K562 (cell line): ENCODE data around the gene HEMK1. TPM values are rescaled to one million over a fixed set of nuclear protein-coding genes. Genes with fewer than 3 reads are reported as not detected.

ENCODE experiments used
- CCNT2 ChIP-seq: IDR thresholded peaks from 2 replicates; pipeline ENCODE4 v1.6.1; 2011; ENCODE audit warnings: borderline replicate concordance, low read depth, mild to moderate bottlenecking, moderate library complexity, mixed read lengths, low read length; ENCODE audit not compliant: insufficient read length; ENCODE audit errors: extremely low read depth
- ELF1 ChIP-seq: fragments of 200-800 bp; sonication (Bioruptor generic); IDR thresholded peaks from 2 replicates; pipeline ENCODE4 v1.6.1; 2016; ENCODE audit warnings: missing genetic modification characterization, missing compliant biosample characterization
- ESRRA ChIP-seq: fragments of 450-650 bp; IDR thresholded peaks from 2 replicates; pipeline ENCODE4 v1.6.1; 2014; ENCODE audit warnings: low read depth, mild to moderate bottlenecking, moderate library complexity, borderline replicate concordance
- NFIC ChIP-seq: fragments of 450-650 bp; IDR thresholded peaks from 2 replicates; pipeline ENCODE4 v1.6.1; 2017; ENCODE audit warnings: mild to moderate bottlenecking, inconsistent platforms
- PCBP1 ChIP-seq: fragments of 200-400 bp; formaldehyde crosslinking; IDR thresholded peaks from 2 replicates; pipeline ENCODE4 v1.6.1; 2018; ENCODE audit warnings: mild to moderate bottlenecking, low read depth, low read length; ENCODE audit not compliant: poor library complexity, severe bottlenecking
- POLR2A ChIP-seq: fragments of 450-650 bp; conservative IDR thresholded peaks from 2 replicates; pipeline ENCODE4 v1.6.1; 2016
- ZBTB11 ChIP-seq, 3 experiments: fragments of 200-800 bp in 1 of 3; fragments of 250-450 bp in 1 of 3; fragments of 450-650 bp in 1 of 3; sonication (Bioruptor Pico) in 1 of 3; sonication (Bioruptor generic) in 1 of 3; formaldehyde crosslinking in 1 of 3; IDR thresholded peaks; 2 replicates each; pipeline versions ENCODE4 v1.6.1 to v1.8.0; 2016 to 2022; ENCODE audit warnings: mild to moderate bottlenecking in 2 of 3, missing genetic modification characterization in 2 of 3, missing compliant biosample characterization in 1 of 3, moderate library complexity in 1 of 3
- polyA plus RNA-seq, 8 experiments: library from polyadenylated mRNA; depleted of rRNA in 4 of 8; stranded (reverse) in 5 of 8; unstranded in 3 of 8; fragments of >200 nt; fragmentation: Nextera tagmentation in 2 of 8; fragmentation: Illumina TruSeq in 1 of 8; extraction: Ambion mirVana in 2 of 8; extraction: Trizol in 1 of 8; gene quantifications; 2 replicates each; pipeline versions ENCODE4 v1.2.1 to v1.2.3, GENCODE V29; 2011 to 2014; ENCODE audit warnings: inconsistent platforms in 1 of 8, missing spikeins in 1 of 8
- total RNA-seq, 7 experiments: library from RNA; depleted of rRNA in 6 of 7; stranded (reverse); fragments of >200 nt in 6 of 7; fragmentation: Illumina TruSeq in 2 of 7; extraction: Trizol in 2 of 7; gene quantifications; 2 replicates each; pipeline versions ENCODE4 v1.2.1 to v1.2.3, GENCODE V29; 2011 to 2021; ENCODE audit warnings: low replicate concordance in 1 of 7
- TF ChIP-seq, protein P1 (sequence below): fragments of 200-600 bp; sonication (generic); IDR thresholded peaks from one replicate; pipeline ENCODE4 v1.6.1; 2012; ENCODE audit warnings: mild to moderate bottlenecking, low read depth, low read length, inconsistent platforms
- TF ChIP-seq, protein P2 (sequence below): fragments of 250-450 bp; sonication (Bioruptor Pico); IDR thresholded peaks from 2 replicates; pipeline ENCODE4 v1.8.0; 2022; ENCODE audit warnings: moderate library complexity, mild to moderate bottlenecking, inconsistent platforms

HEMK1 gene
- total and polyA plus RNA-seq, 9 of the 15 experiments (the other 6 are each of a cell fraction or from before 2014, with no cell fraction given), result 2.0 to 16.8 (median 11.4) TPM

DNA sequence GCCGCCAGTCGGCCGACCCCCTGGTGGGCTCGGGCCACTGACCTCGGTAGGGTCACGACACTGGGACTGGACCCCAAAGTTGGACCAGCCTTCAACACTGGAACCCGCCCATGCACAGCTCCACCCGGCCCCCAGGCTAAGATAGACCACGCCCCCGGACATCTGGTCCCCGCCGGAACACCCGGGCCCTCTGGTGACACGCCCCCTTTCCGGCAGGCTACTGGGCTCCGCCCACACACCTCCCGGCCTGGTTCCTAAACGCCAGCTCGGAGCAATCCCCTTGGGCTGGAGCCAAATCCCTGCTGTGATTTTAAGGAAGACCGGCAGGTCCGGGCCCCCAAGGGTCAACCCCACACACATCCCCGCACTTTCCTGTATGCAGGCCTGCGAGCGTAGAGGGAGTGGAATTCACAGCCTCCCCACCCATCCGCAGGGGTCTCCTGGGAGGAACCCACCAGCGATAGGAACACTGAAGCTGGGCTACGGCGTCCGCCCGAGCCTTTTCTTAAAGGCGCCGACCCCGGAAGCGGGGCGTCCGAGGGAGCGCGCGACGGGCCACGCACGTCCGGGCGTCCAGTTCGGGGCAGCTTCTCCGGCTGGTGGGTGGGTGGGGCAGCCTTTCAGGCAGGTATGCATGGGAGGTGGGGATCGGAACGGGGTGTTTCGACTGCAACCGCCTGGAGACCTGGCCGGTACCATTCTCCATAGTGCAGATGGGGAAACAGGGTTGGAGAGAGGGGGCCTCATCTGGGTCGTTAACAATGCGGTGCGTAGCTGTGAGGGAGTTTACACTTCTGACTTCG is at the start of gene HEMK1 (continued):
- TF ChIP-seq, protein P1, sequence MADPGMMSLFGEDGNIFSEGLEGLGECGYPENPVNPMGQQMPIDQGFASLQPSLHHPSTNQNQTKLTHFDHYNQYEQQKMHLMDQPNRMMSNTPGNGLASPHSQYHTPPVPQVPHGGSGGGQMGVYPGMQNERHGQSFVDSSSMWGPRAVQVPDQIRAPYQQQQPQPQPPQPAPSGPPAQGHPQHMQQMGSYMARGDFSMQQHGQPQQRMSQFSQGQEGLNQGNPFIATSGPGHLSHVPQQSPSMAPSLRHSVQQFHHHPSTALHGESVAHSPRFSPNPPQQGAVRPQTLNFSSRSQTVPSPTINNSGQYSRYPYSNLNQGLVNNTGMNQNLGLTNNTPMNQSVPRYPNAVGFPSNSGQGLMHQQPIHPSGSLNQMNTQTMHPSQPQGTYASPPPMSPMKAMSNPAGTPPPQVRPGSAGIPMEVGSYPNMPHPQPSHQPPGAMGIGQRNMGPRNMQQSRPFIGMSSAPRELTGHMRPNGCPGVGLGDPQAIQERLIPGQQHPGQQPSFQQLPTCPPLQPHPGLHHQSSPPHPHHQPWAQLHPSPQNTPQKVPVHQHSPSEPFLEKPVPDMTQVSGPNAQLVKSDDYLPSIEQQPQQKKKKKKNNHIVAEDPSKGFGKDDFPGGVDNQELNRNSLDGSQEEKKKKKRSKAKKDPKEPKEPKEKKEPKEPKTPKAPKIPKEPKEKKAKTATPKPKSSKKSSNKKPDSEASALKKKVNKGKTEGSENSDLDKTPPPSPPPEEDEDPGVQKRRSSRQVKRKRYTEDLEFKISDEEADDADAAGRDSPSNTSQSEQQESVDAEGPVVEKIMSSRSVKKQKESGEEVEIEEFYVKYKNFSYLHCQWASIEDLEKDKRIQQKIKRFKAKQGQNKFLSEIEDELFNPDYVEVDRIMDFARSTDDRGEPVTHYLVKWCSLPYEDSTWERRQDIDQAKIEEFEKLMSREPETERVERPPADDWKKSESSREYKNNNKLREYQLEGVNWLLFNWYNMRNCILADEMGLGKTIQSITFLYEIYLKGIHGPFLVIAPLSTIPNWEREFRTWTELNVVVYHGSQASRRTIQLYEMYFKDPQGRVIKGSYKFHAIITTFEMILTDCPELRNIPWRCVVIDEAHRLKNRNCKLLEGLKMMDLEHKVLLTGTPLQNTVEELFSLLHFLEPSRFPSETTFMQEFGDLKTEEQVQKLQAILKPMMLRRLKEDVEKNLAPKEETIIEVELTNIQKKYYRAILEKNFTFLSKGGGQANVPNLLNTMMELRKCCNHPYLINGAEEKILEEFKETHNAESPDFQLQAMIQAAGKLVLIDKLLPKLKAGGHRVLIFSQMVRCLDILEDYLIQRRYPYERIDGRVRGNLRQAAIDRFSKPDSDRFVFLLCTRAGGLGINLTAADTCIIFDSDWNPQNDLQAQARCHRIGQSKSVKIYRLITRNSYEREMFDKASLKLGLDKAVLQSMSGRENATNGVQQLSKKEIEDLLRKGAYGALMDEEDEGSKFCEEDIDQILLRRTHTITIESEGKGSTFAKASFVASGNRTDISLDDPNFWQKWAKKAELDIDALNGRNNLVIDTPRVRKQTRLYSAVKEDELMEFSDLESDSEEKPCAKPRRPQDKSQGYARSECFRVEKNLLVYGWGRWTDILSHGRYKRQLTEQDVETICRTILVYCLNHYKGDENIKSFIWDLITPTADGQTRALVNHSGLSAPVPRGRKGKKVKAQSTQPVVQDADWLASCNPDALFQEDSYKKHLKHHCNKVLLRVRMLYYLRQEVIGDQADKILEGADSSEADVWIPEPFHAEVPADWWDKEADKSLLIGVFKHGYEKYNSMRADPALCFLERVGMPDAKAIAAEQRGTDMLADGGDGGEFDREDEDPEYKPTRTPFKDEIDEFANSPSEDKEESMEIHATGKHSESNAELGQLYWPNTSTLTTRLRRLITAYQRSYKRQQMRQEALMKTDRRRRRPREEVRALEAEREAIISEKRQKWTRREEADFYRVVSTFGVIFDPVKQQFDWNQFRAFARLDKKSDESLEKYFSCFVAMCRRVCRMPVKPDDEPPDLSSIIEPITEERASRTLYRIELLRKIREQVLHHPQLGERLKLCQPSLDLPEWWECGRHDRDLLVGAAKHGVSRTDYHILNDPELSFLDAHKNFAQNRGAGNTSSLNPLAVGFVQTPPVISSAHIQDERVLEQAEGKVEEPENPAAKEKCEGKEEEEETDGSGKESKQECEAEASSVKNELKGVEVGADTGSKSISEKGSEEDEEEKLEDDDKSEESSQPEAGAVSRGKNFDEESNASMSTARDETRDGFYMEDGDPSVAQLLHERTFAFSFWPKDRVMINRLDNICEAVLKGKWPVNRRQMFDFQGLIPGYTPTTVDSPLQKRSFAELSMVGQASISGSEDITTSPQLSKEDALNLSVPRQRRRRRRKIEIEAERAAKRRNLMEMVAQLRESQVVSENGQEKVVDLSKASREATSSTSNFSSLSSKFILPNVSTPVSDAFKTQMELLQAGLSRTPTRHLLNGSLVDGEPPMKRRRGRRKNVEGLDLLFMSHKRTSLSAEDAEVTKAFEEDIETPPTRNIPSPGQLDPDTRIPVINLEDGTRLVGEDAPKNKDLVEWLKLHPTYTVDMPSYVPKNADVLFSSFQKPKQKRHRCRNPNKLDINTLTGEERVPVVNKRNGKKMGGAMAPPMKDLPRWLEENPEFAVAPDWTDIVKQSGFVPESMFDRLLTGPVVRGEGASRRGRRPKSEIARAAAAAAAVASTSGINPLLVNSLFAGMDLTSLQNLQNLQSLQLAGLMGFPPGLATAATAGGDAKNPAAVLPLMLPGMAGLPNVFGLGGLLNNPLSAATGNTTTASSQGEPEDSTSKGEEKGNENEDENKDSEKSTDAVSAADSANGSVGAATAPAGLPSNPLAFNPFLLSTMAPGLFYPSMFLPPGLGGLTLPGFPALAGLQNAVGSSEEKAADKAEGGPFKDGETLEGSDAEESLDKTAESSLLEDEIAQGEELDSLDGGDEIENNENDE, result peak; percentile 59
- TF ChIP-seq POLR2A (peak; percentile 57), CCNT2 (peak; percentile 20), PCBP1 (peak; percentile 32), ZBTB11 (CRISPR knock-in tag; IDR thresholded peaks at IDR 0.05) (peak; percentile 94 to 99 (median 98)), ESRRA (peak; percentile 58), NFIC (peak; percentile 98), ELF1 (tag) (peak; percentile 94)
- TF ChIP-seq, protein P2, sequence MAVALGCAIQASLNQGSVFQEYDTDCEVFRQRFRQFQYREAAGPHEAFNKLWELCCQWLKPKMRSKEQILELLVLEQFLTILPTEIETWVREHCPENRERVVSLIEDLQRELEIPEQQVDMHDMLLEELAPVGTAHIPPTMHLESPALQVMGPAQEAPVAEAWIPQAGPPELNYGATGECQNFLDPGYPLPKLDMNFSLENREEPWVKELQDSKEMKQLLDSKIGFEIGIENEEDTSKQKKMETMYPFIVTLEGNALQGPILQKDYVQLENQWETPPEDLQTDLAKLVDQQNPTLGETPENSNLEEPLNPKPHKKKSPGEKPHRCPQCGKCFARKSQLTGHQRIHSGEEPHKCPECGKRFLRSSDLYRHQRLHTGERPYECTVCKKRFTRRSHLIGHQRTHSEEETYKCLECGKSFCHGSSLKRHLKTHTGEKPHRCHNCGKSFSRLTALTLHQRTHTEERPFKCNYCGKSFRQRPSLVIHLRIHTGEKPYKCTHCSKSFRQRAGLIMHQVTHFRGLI (CRISPR knock-in tag), result no peak
